Measurements from ENCODE around the gene SEPTIN14.

DNA sequence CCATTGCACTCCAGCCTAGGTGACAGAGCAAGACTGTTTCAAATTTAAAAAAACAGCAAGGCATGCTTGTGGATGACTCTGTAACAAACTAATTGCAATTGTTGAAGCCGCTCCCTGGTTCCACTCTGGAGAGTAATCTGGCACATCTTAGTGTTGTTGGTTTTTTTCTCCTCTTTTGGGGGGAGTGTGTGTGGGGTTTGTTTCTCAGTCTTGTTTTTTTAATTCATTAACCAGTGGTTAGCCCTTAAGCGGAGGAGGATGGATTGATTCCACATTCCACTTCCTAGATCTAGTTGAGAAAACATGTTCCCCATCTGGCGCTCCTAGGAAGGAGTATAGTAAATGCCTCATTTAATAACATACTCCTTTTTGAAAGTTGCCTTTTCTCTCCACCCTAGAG is 16.1 kb upstream of the SEPTIN14 start:
- TF ChIP-seq, protein P1, sequence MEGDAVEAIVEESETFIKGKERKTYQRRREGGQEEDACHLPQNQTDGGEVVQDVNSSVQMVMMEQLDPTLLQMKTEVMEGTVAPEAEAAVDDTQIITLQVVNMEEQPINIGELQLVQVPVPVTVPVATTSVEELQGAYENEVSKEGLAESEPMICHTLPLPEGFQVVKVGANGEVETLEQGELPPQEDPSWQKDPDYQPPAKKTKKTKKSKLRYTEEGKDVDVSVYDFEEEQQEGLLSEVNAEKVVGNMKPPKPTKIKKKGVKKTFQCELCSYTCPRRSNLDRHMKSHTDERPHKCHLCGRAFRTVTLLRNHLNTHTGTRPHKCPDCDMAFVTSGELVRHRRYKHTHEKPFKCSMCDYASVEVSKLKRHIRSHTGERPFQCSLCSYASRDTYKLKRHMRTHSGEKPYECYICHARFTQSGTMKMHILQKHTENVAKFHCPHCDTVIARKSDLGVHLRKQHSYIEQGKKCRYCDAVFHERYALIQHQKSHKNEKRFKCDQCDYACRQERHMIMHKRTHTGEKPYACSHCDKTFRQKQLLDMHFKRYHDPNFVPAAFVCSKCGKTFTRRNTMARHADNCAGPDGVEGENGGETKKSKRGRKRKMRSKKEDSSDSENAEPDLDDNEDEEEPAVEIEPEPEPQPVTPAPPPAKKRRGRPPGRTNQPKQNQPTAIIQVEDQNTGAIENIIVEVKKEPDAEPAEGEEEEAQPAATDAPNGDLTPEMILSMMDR (IDR thresholded peaks at IDR 0.05): no peak
- no peak for TF ChIP-seq POLR2AphosphoS5 (IDR thresholded peaks at IDR 0.05)
